Peyer's patch (tissue), 4 donors: ENCODE results near the gene MSI1. TPM values are rescaled to one million over a fixed set of nuclear protein-coding genes. Genes with fewer than 3 reads are reported as not detected.

Source experiments
- DNase-seq, 3 donors: peaks; one replicate each; pipeline ENCODE4 v3.0.0-alpha.2; 2017 to 2019
- H3K27ac ChIP-seq, 4 donors: fragments of 200-600 bp; sonication (generic); one replicate each; pipeline ENCODE4 v1.5.1; 2016 to 2019
- H3K27me3 ChIP-seq, 2 donors: fragments of 200-600 bp; sonication (generic); one replicate each; pipeline ENCODE4 v1.5.1; 2019
- H3K36me3 ChIP-seq, 3 donors: fragments of 200-600 bp; sonication (generic); one replicate each; pipeline ENCODE4 v1.5.1; 2016 to 2019
- H3K4me1 ChIP-seq, 4 donors: fragments of 200-600 bp; sonication (generic); one replicate each; pipeline ENCODE4 v1.5.1; 2016 to 2019
- H3K4me3 ChIP-seq, 4 donors: fragments of 200-600 bp; sonication (generic); 1 replicate in 3 of 4; 2 replicates in 1 of 4; pipeline ENCODE4 v1.5.1; 2016 to 2019; ENCODE audit warnings: mild to moderate bottlenecking in 1 of 4
- H3K9me3 ChIP-seq, 4 donors: fragments of 200-600 bp; sonication (generic); one replicate each; pipeline ENCODE4 v1.5.1; 2016 to 2019; ENCODE audit warnings: mild to moderate bottlenecking in 1 of 4
- POLR2A ChIP-seq, 2 donors: fragments of 450-650 bp; IDR thresholded peaks; one replicate each; pipeline ENCODE4 v1.5.1; 2017; ENCODE audit warnings: antibody characterized with exemption in 2 of 2, mild to moderate bottlenecking in 2 of 2, moderate library complexity in 2 of 2
- total RNA-seq, 4 donors: library from RNA; depleted of rRNA; stranded (reverse); fragments of >200 nt; gene quantifications; one replicate each; pipeline ENCODE4 v1.1.0, GENCODE V29; 2016
- TF ChIP-seq, protein P1 (sequence below), 6 experiments: fragments of 450-650 bp in 4 of 6; fragments of 200-600 bp in 2 of 6; sonication (generic) in 1 of 6; IDR thresholded peaks; one replicate each; pipeline ENCODE4 v1.5.1; 2017 to 2019; ENCODE audit warnings: antibody characterized with exemption in 6 of 6, mild to moderate bottlenecking in 3 of 6, moderate library complexity in 1 of 6

MSI1 gene
- total RNA-seq, 4 donors from 2014 or later, result 1.6 to 5.8 (median 4.2) TPM

- TF ChIP-seq, protein P1, sequence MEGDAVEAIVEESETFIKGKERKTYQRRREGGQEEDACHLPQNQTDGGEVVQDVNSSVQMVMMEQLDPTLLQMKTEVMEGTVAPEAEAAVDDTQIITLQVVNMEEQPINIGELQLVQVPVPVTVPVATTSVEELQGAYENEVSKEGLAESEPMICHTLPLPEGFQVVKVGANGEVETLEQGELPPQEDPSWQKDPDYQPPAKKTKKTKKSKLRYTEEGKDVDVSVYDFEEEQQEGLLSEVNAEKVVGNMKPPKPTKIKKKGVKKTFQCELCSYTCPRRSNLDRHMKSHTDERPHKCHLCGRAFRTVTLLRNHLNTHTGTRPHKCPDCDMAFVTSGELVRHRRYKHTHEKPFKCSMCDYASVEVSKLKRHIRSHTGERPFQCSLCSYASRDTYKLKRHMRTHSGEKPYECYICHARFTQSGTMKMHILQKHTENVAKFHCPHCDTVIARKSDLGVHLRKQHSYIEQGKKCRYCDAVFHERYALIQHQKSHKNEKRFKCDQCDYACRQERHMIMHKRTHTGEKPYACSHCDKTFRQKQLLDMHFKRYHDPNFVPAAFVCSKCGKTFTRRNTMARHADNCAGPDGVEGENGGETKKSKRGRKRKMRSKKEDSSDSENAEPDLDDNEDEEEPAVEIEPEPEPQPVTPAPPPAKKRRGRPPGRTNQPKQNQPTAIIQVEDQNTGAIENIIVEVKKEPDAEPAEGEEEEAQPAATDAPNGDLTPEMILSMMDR (IDR thresholded peaks at IDR 0.05), result no peak
- TF ChIP-seq POLR2A (IDR thresholded peaks at IDR 0.05), result no peak
- peaks cover 0 to under 1% of the 10 kb centered on the region in 2 donors for H3K27me3 ChIP-seq
- no peak overlapping the region for H3K4me3 ChIP-seq
- H3K36me3 ChIP-seq, result no peaks in the 10 kb centered on the region
- no peak for DNase-seq
- peaks cover 0 to 54% (median 4%) of the 10 kb centered on the region in 4 donors for H3K4me1 ChIP-seq
- H3K27ac ChIP-seq, result peak overlapping the region in 2 of 4 donors; percentile 53 to 64
- H3K9me3 ChIP-seq, result no peaks in the 10 kb centered on the region
Measured at GRCh38 chr12:120363274-120363855, 5.6 kb downstream of the MSI1 start.

- Histone ChIP-seq H3K9me3 (no peaks in the 10 kb centered on the region), H3K36me3 (no peaks in the 10 kb centered on the region), H3K27ac (peak overlapping the region in 2 of 4 donors; percentile 53 to 64), H3K27me3 (no peaks in the 10 kb centered on the region), H3K4me1 (peaks cover 0 to 47% (median 0%) of the 10 kb centered on the region in 4 donors), H3K4me3 (no peak overlapping the region)
- peak in 2 of 3 donors; percentile 65 to 70 for DNase-seq
- TF ChIP-seq, protein P1 (IDR thresholded peaks at IDR 0.05), result no peak
- TF ChIP-seq POLR2A (IDR thresholded peaks at IDR 0.05), result no peak
Measured at GRCh38 chr12:120362516-120363273, 6.3 kb downstream of the MSI1 start.

- no peaks in the 10 kb centered on the region for H3K9me3 ChIP-seq
- peak in 2 of 3 donors; percentile 50 to 64 for DNase-seq
- H3K27ac ChIP-seq, result peak overlapping the region in 3 of 4 donors; percentile 7 to 53 (median 27)
Measured at GRCh38 chr12:120361506-120362208, 7.3 kb downstream of the MSI1 start.

DNA sequence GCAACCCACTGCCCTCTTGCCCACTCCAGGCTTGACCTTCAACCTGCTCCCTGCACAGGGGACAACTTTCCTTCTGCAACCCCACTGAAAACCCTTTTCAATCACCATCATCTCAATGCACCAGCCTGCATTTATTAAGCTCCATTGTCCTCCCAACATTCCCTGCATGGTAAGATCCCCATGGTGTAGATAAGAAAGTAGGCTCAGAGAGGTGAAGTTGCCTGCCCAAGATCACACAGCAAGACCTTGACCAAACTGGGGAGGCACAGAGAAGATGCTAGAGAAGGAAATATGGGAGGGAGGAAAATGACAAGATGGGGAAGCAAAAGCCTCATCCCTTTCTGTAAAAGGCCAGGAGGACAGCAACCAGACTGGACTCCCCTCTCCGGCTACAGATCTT lies 9.8 kb downstream of the MSI1 start:
- DNase-seq, result no peak
- Histone ChIP-seq H3K4me3 (no peak overlapping the region), H3K36me3 (no peaks in the 10 kb centered on the region), H3K4me1 (peaks cover 0 to 22% (median 2%) of the 10 kb centered on the region in 4 donors), H3K27me3 (no peaks in the 10 kb centered on the region), H3K9me3 (no peaks in the 10 kb centered on the region), H3K27ac (no peak overlapping the region)
- TF ChIP-seq POLR2A (IDR thresholded peaks at IDR 0.05), result no peak
- TF ChIP-seq, protein P1 (IDR thresholded peaks at IDR 0.05), result no peak

More at GRCh38 chr12:120361506-120362208, 7.3 kb downstream of the MSI1 start:
- Histone ChIP-seq H3K4me3 (peak overlapping the region; percentile 11 to 44 (median 23)), H3K4me1 (peaks cover 0 to 44% (median under 1%) of the 10 kb centered on the region in 4 donors), H3K36me3 (no peaks in the 10 kb centered on the region), H3K27me3 (no peaks in the 10 kb centered on the region)
- no peak for TF ChIP-seq POLR2A (IDR thresholded peaks at IDR 0.05)
- TF ChIP-seq, protein P1 (IDR thresholded peaks at IDR 0.05), result no peak

DNA sequence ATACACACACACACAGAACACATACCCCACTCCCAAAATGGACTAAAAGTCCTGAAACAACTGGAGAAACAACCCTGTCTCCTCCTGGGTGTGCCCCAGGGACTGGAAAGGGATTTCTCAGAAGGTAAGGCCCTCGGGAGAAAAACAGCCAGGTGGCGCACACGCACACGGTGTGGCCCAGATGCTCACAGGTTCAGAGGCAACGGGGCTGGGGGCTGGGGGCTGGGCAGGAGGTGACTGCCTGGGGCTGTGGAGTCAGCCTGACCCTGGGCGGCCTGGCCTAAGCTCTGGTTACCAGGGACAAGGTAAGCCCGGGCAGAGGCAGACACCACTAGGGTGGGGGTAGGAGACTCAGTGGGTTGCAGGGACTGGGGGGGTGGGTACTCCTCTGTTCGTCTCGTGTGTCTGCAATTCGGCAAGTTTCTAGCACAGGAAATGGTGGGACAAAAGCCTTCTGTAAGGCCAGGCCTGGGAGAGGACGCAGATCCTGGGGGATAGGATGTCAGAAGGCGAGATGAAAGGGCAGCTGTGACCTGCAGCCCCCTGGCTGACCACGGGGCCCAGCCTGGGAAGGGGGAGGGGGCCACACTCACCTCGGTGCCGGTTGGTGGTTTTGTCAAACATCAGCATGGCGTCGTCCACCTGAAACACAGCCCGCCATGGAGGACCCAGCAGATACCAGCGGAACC lies 10.4 kb downstream of the MSI1 start:
- DNase-seq, result no peak
- Histone ChIP-seq H3K27ac (no peak overlapping the region), H3K4me1 (peaks cover 0 to 22% (median 2%) of the 10 kb centered on the region in 4 donors), H3K36me3 (no peaks in the 10 kb centered on the region), H3K9me3 (no peaks in the 10 kb centered on the region), H3K4me3 (no peak overlapping the region), H3K27me3 (no peaks in the 10 kb centered on the region)
- no peak for TF ChIP-seq POLR2A (IDR thresholded peaks at IDR 0.05)
- TF ChIP-seq, protein P1 (IDR thresholded peaks at IDR 0.05), result no peak
